GM12878 (cell line): ENCODE results near the gene SPAG7. TPM values are rescaled to one million over a fixed set of nuclear protein-coding genes. Genes with fewer than 3 reads are reported as not detected.
A peak's percentile ranks its signal among the peaks of the same experiment; 100 is the strongest.

Experiments
- BRCA1 ChIP-seq: IDR thresholded peaks from 2 replicates; pipeline ENCODE4 v1.6.1; 2011; ENCODE audit warnings: low read depth, low read length, improper control_type of control experiment
- CREB1 ChIP-seq: IDR thresholded peaks from 2 replicates; pipeline ENCODE4 v1.6.1; 2012; ENCODE audit warnings: low read depth, mild to moderate bottlenecking, inconsistent platforms
- E4F1 ChIP-seq: fragments of 450-650 bp; IDR thresholded peaks from 2 replicates; pipeline ENCODE4 v1.6.1; 2018; ENCODE audit warnings: borderline replicate concordance, mild to moderate bottlenecking; ENCODE audit not compliant: partially characterized antibody
- MYB ChIP-seq: fragments of 150-350 bp; IDR thresholded peaks from 2 replicates; pipeline ENCODE4 v1.6.1; 2014; ENCODE audit warnings: mild to moderate bottlenecking, low read depth, low read length, borderline replicate concordance
- NR2F1 ChIP-seq: fragments of 450-650 bp; conservative IDR thresholded peaks from 2 replicates; pipeline ENCODE4 v1.6.1; 2017; ENCODE audit warnings: mild to moderate bottlenecking
- PAX8 ChIP-seq: fragments of 450-650 bp; IDR thresholded peaks from 2 replicates; pipeline ENCODE4 v1.6.1; 2017; ENCODE audit warnings: mild to moderate bottlenecking, moderate library complexity
- POU2F2 ChIP-seq: IDR thresholded peaks from 3 replicates; pipeline ENCODE4 v1.6.1; 2011; ENCODE audit warnings: low read depth, mild to moderate bottlenecking, low read length, borderline replicate concordance
- RAD21 ChIP-seq: IDR thresholded peaks from 2 replicates; pipeline ENCODE4 v1.6.1; 2011; ENCODE audit warnings: mild to moderate bottlenecking, low read depth, low read length, moderate library complexity; ENCODE audit not compliant: insufficient read depth
- SREBF1 ChIP-seq: IDR thresholded peaks from 2 replicates; pipeline ENCODE4 v1.6.1; 2012; ENCODE audit warnings: mild to moderate bottlenecking, low read length
- SUZ12 ChIP-seq: fragments of 200-600 bp; sonication (generic); IDR thresholded peaks from one replicate; pipeline ENCODE4 v1.6.1; 2018; ENCODE audit warnings: antibody characterized with exemption, mild to moderate bottlenecking; ENCODE audit not compliant: unreplicated experiment
- USF2 ChIP-seq: IDR thresholded peaks from 2 replicates; pipeline ENCODE4 v1.6.1; 2011; ENCODE audit warnings: low read depth, low read length, improper control_type of control experiment, borderline replicate concordance
- YBX1 ChIP-seq: fragments of 450-650 bp; IDR thresholded peaks from 2 replicates; pipeline ENCODE4 v1.6.1; 2016; ENCODE audit warnings: antibody characterized with exemption
- ZBTB40 ChIP-seq: fragments of 450-650 bp; IDR thresholded peaks from 2 replicates; pipeline ENCODE4 v1.6.1; 2016; ENCODE audit warnings: mild to moderate bottlenecking, moderate library complexity, borderline replicate concordance
- ZNF207 ChIP-seq: fragments of 450-650 bp; IDR thresholded peaks from 2 replicates; pipeline ENCODE4 v1.6.1; 2014; ENCODE audit warnings: antibody characterized with exemption, mild to moderate bottlenecking, borderline replicate concordance
- ZNF274 ChIP-seq: IDR thresholded peaks from one replicate; pipeline ENCODE4 v1.8.0; 2011; ENCODE audit not compliant: insufficient read length, insufficient read depth
- ZNF592 ChIP-seq: fragments of 450-650 bp; IDR thresholded peaks from 2 replicates; pipeline ENCODE4 v1.6.1; 2017; ENCODE audit warnings: mild to moderate bottlenecking, moderate library complexity
- ZZZ3 ChIP-seq: IDR thresholded peaks from 2 replicates; pipeline ENCODE4 v1.6.1; 2011; ENCODE audit warnings: low read depth; ENCODE audit not compliant: control insufficient read depth, insufficient read length
- polyA plus RNA-seq, 11 experiments: library from polyadenylated mRNA; depleted of rRNA in 4 of 11; unstranded in 6 of 11; stranded (reverse) in 5 of 11; fragments of >200 nt; fragmentation: Nextera tagmentation in 4 of 11; fragmentation: Illumina TruSeq in 1 of 11; extraction: Ambion mirVana in 4 of 11; extraction: Trizol in 1 of 11; gene quantifications; 1 replicate in 1 of 11; 2 replicates in 10 of 11; pipeline versions ENCODE4 v1.2.1 to v1.2.3, GENCODE V29; 2011 to 2016; ENCODE audit warnings: inconsistent platforms in 2 of 11, missing spikeins in 2 of 11, low read depth in 1 of 11
- total RNA-seq, 4 experiments: library from RNA; depleted of rRNA in 3 of 4; stranded (reverse); fragments of >200 nt in 3 of 4; fragmentation: Illumina TruSeq in 1 of 4; extraction: Trizol in 1 of 4; gene quantifications; 2 replicates each; pipeline versions ENCODE4 v1.2.1 to v1.2.3, GENCODE V29; 2013 to 2021

Gene SPAG7
- total and polyA plus RNA-seq, 10 of the 15 experiments (the other 5 are each of a cell fraction or from before 2014, with no cell fraction given), result 7.9 to 146 (median 88.7) TPM

- TF ChIP-seq USF2, result no peak
- no peak for TF ChIP-seq PAX8
- no peak for TF ChIP-seq CREB1
- no peak for TF ChIP-seq SREBF1
- no peak for TF ChIP-seq ZNF274
- no peak for TF ChIP-seq ZNF592
- TF ChIP-seq ZNF207, result no peak
- no peak for TF ChIP-seq ZZZ3
- TF ChIP-seq ZBTB40, result peak; percentile 71; the same call in 1 of the 2 replicates
- TF ChIP-seq YBX1, result no peak
- no peak for TF ChIP-seq SUZ12
- peak; percentile 45; the same call in 1 of the 2 replicates for TF ChIP-seq NR2F1
- TF ChIP-seq E4F1, result peak; percentile 32
- TF ChIP-seq RAD21, result no peak
- peak; percentile 43; the same call in 1 of the 3 replicates for TF ChIP-seq POU2F2
- no peak for TF ChIP-seq MYB
- no peak for TF ChIP-seq BRCA1
These were observed 20.0 kb downstream of the SPAG7 start (continued) for GRCh38 chr17:4947411-4948165.
